ENCODE results near the gene RAP1GAP2.

The RAP1GAP2 gene

GRCh38 chr17:2851615-2852014 is 55.4 kb downstream of the RAP1GAP2 start:
- no peak for DNase-seq (ENCODE audit: low spot score)
- in situ Hi-C loops (cut with MboI; ENCODE audit: low sequenced_read_pairs, unreplicated experiment) = no loop called here
- TF ChIP-seq, protein P1, sequence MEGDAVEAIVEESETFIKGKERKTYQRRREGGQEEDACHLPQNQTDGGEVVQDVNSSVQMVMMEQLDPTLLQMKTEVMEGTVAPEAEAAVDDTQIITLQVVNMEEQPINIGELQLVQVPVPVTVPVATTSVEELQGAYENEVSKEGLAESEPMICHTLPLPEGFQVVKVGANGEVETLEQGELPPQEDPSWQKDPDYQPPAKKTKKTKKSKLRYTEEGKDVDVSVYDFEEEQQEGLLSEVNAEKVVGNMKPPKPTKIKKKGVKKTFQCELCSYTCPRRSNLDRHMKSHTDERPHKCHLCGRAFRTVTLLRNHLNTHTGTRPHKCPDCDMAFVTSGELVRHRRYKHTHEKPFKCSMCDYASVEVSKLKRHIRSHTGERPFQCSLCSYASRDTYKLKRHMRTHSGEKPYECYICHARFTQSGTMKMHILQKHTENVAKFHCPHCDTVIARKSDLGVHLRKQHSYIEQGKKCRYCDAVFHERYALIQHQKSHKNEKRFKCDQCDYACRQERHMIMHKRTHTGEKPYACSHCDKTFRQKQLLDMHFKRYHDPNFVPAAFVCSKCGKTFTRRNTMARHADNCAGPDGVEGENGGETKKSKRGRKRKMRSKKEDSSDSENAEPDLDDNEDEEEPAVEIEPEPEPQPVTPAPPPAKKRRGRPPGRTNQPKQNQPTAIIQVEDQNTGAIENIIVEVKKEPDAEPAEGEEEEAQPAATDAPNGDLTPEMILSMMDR (IDR thresholded peaks at IDR 0.05; ENCODE audit: borderline replicate concordance, control extremely low read depth, extremely low read depth, insufficient read depth, missing control alignments) = no peak

DNA sequence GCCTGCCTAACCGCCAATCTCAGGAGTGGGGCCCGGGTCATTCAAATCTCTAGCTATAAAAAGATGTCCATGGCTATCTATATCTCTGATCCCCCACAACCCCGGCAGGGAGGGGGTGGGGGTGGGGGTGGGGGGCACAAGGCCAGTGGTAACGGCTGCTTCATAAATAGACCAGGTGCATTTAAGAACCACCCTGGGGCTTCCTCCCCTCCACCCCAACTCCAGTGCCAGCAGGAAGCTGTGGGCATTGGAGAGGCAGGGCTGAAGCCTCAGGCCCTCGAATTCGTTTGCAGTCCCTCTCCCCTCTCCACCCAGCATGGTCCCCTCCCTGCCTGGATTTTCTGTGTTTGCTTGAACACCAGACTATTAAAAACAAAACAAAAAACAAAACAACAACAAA is 56.0 kb downstream of the RAP1GAP2 start:
- TF ChIP-seq, protein P1 (IDR thresholded peaks at IDR 0.05; ENCODE audit: borderline replicate concordance, control extremely low read depth, extremely low read depth, insufficient read depth, missing control alignments) = no peak
- in situ Hi-C loops (cut with MboI; ENCODE audit: low sequenced_read_pairs, unreplicated experiment) = no loop called here
- no peak for DNase-seq (ENCODE audit: low spot score)

- in situ Hi-C loops (cut with MboI; ENCODE audit: low sequenced_read_pairs, unreplicated experiment) = no loop called here
- TF ChIP-seq, protein P1 (IDR thresholded peaks at IDR 0.05; ENCODE audit: borderline replicate concordance, control extremely low read depth, extremely low read depth, insufficient read depth, missing control alignments) = no peak
Measured at GRCh38 chr17:2852729-2853282, 56.6 kb downstream of the RAP1GAP2 start.

GRCh38 chr17:2853283-2854142 is 57.3 kb downstream of the RAP1GAP2 start:
- TF ChIP-seq, protein P1 (IDR thresholded peaks at IDR 0.05; ENCODE audit: borderline replicate concordance, control extremely low read depth, extremely low read depth, insufficient read depth, missing control alignments) = no peak
- DNase-seq (ENCODE audit: low spot score) = peak; percentile 50
- in situ Hi-C loops (cut with MboI; ENCODE audit: low sequenced_read_pairs, unreplicated experiment) = no loop called here

More at GRCh38 chr17:2852729-2853282, 56.6 kb downstream of the RAP1GAP2 start:
- no peak for DNase-seq (ENCODE audit: low spot score)

DNA sequence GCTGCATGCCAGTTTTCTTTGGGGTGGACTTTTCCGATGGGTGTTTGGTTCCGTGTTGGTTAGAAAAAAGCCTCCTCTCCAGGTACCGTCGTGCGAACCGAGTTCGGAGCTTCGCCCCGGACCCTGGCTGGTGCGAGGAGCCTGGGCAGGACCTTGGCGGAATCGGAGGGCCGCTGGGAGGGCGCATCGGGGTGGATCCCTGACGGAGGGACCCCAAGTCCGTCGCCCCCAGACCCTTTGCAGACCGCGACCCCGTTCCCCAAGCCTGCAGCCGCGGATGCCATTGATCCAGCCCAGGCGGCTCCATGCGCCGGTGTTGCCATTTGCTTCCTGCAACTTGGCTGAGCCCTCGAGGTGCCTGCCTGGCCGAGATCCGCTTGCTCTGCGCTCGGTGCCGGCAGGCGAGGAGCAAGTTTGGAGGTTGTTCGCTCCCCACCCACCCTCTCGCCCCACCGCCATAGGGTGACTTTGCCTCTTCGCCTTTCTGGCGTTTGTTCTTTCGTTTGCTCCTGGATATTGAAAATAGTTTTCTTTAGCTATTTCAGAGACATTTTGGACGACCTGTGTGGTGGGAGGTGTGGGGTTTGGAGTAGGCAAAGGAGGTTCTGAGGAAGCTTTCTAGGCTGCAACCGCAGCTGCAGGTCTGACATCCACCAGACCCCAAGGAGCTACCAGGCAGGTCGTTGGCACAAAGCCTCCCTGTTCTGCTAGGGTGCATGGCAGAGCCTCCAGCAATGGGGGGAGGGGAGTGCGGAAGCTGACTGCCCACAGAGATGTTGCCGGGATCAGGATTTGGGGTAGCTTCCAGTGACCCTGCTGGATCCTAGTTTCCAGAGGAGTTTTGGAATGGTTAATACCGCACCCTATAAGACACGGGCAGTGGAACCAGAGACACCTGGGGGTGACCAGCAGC is 58.2 kb downstream of the RAP1GAP2 start:
- TF ChIP-seq, protein P1 (IDR thresholded peaks at IDR 0.05; ENCODE audit: borderline replicate concordance, control extremely low read depth, extremely low read depth, insufficient read depth, missing control alignments) = no peak
- in situ Hi-C loops (cut with MboI; ENCODE audit: low sequenced_read_pairs, unreplicated experiment) = no loop called here
- no peak for DNase-seq (ENCODE audit: low spot score)

DNA sequence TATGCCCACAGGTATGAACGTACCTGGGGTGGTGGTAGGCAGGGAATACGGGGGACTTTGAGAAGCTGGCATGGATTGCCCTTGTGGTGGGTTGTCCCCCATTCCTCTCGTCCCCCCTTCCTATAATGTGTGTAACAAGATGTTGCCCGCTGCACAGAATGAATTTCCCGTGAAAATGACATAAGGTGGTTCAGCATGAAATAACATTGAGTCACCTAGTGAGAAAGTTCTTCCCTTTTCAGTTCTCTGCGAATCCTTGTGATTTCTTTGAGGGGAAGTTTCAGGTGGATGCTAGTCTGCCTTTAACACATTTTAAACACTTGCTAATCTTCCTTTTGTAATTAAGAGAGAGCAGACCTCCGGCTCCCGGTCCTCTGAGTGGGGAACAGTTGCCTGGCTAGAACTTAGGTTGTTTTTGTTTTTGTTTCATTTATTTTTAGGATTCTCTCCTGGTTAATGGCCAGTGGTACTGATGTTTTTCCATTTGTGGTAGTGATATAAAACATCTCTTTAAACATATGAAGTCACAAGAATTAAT is 58.9 kb downstream of the RAP1GAP2 start:
- DNase-seq (ENCODE audit: low spot score) = no peak
- in situ Hi-C loops (cut with MboI; ENCODE audit: low sequenced_read_pairs, unreplicated experiment) = no loop called here
- TF ChIP-seq, protein P1 (IDR thresholded peaks at IDR 0.05; ENCODE audit: borderline replicate concordance, control extremely low read depth, extremely low read depth, insufficient read depth, missing control alignments) = no peak
